Hematopoietic multipotent progenitor cell treated with erythropoietin and hydrocortisone succinate and interleukin-3 and kit ligand, for 15 days (in vitro differentiated cells): ENCODE results near the gene LYG1.

Experiments used
- DNase-seq: peaks from one replicate; pipeline ENCODE4 v3.0.0-alpha.2; 2015; ENCODE audit warnings: low spot score

LYG1 gene

GRCh38 chr2:99275882-99276281 is 25.1 kb downstream of the LYG1 start:
- no peak for DNase-seq

- DNase-seq: no peak
Observed at GRCh38 chr2:99261242-99261641, 39.8 kb downstream of the LYG1 start.

DNA sequence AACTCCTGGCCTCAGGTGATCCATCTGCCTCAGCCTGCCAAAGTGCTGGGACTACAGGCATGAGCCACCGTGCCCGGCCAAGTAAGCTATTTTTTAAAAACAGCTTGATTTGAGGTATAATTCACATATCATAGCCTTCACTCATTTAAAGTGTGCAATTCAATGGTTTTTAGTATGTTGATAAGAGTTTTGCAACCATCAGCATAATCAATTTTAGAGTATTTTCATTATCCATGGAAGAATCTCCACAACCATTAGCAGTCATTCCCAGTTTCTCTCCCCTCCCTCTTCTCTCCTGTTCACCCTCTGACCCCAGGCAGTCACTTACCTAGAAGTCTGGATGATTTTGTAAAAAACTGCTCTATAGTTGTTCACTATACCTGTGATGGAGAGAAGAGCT is 40.8 kb downstream of the LYG1 start:
- DNase-seq: no peak

DNA sequence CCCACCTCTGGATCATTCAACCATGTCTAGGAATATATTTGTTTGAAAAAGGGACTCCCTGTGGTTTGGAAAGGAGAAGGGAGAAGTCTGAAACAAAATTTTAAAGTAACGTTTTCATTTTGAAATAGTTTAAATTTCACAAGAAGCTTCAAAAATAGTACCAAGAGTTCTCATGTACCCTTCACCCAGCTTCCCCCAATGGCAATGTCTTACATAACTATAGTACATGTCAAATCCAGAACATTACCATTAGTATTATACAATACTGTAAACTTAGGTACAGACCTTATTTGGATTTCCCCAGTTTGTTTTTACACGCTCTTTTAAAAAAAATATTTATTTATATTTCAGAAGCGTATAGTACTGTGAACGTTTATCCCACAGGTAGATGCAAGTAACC is 41.5 kb downstream of the LYG1 start:
- DNase-seq: no peak

- no peak for DNase-seq
Observed at GRCh38 chr2:99256677-99257076, 44.3 kb downstream of the LYG1 start.

GRCh38 chr2:99255491-99256318 is 45.3 kb downstream of the LYG1 start, which contains the start of gene LYG2:
Gene LYG2, minus strand, starts transcription at chr2:99255666. Its CDS starts 1,406 bp downstream, at chr2:99254260.
- no peak for DNase-seq

GRCh38 chr2:99249951-99250350 is 51.0 kb downstream of the LYG1 start:
- DNase-seq: no peak

GRCh38 chr2:99242151-99242550 is 58.8 kb downstream of the LYG1 start:
- no peak for DNase-seq

DNA sequence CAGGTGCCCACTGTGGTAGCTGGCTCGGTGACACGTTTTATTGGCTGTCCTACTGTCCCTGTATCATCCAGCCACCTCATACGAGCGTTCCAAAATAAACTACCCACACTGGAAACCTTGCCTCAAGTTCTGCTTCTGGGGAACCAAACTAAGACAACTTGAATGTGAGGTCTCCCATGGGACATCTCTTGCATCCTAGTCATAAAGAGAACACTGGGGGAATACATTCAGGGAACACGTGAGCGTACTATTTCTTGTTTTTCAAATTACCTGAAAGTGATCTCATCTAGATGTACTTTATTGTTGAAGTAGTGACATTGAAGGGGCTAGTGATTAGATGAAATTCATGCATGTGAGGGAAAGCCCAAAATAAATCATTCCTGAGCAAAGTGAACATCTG is 60.6 kb downstream of the LYG1 start:
- DNase-seq: no peak

GRCh38 chr2:99238599-99238998 is 62.4 kb downstream of the LYG1 start:
- DNase-seq: no peak
